NCI-H2227 (cell line): ENCODE results near the gene AGAP2.

Source experiments
- DNase-seq: peaks from one replicate; lab custom pipeline; 2025; ENCODE audit not compliant: unreplicated experiment; lab: John Stamatoyannopoulos, UW

Gene AGAP2

GRCh38 chr12:57754411-57755193 is 16.1 kb upstream of the AGAP2 start, which contains the start of gene MARCHF9:
Gene MARCHF9 (plus strand): TSS chr12:57755103. CDS start chr12:57755529, 426 bp downstream.
- DNase-seq, result peak; percentile 84

DNA sequence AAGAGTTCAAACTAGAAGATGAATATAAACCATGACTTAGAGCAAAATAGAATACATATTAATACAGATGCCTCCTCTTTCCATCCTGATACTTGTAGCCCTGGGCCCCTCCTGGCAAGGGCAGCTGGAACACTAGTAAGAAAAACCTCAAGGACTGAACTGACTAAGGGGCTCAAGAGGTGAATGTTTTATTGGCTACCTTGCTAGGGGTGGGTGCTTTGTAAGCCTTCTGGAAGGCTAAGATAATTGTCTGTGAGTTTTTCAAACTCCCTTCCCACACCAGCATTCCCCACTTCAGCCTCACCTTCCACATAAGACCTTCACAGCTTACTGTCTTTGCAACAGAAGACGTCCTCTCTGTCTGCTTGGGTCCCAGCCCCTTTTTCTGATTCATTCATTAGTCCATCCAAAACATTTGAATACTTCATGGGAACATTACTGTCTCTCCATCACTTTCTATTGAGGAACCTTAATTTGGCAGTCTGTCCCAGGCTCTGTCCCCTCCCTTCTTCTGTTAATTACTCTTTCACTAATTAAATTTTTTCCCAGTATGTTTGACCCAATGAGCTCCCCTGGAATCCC is 15.3 kb upstream of the AGAP2 start:
- DNase-seq, result no peak

GRCh38 chr12:57752668-57753000 is 14.1 kb upstream of the AGAP2 start:
- DNase-seq, result no peak

DNA sequence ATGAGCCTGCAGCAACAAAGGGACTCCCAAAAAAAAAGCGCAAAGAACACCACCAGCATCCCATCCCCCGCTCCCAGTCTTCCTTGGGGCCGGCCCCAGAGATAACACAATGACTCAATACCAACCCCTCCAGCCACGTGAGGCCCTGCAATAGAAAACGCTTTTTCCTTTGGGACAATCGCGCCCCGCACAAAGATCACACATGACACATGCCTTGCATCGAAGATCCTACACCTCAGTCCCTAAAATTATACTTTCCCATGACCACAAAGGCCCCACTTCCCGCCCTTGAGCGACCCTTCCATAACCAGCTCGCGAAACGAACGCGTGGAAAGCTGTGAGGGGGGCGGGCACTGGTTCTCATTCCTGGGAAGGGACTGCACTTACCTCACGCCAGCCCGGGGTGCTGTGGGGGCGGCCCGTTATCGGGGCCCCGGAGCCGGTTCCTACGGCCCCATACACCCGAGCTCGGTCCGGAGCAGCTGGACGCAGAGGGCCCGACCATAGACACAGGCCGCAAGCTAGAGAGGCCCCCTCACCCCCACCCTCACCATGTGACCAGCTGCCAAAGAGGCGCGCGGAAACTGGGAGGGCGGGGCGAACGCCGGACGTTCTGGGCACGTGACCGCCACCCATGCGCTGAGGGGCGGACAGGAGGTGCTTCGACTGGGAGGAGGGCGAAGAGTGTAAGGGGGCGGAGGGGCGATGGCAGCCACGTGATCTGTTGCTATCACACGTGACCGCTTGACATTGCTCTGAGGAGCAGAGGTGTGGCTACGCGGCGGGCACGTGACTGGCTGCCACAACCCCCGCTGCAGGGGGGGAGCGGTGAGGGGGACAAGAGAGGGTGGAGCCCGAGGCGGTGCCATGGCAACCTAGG is 13.5 kb upstream of the AGAP2 start, which contains the start of gene CDK4:
Gene CDK4 (minus strand): TSS at position 523 of the 880 bp plus-strand sequence. CDS start 593 bp downstream, outside the sequence.
- peak; percentile 98 for DNase-seq

GRCh38 chr12:57751432-57751787 is 12.9 kb upstream of the AGAP2 start:
- DNase-seq, result no peak

GRCh38 chr12:57750561-57751431 is 12.3 kb upstream of the AGAP2 start:
- DNase-seq, result no peak

GRCh38 chr12:57749061-57749460 is 10.5 kb upstream of the AGAP2 start:
- no peak for DNase-seq

DNA sequence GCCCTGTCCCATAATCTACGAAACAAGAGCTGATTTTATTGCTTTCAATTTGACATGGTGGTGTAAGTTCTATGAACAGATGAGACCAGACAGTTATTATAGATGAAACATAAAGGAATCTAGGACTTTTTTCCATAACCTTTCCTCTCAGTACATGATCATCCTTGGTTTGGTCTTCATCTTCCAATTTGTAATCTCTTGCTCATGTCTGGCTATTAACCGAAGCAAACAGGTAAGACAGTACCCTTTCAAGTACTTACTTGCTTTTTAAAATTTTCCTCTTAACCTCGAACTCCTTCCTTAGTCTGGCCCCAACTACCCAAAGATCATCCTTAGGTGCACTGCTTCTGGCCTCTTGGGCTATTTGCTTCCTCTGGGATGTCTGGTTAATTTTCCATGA is 7.5 kb upstream of the AGAP2 start:
- DNase-seq, result no peak

DNA sequence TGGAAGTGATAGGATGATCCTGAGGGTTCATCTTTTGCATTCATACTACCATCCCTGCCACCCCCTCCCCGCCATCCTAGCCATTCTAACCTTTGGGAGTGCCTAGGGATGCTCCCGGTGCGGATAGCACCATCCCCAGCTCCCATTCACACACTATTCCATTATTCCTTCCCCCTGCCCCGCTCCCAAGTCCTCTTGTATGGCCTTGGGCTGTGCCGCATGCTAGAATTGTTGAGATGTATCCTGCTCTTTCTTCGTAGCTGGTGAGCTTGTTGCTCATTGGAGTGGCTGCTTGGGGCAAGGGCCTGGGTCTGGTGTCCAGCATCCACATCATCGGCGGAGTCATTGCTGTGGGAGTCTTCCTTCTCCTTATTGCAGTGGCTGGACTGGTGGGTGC is 6.9 kb upstream of the AGAP2 start:
- DNase-seq, result no peak

DNA sequence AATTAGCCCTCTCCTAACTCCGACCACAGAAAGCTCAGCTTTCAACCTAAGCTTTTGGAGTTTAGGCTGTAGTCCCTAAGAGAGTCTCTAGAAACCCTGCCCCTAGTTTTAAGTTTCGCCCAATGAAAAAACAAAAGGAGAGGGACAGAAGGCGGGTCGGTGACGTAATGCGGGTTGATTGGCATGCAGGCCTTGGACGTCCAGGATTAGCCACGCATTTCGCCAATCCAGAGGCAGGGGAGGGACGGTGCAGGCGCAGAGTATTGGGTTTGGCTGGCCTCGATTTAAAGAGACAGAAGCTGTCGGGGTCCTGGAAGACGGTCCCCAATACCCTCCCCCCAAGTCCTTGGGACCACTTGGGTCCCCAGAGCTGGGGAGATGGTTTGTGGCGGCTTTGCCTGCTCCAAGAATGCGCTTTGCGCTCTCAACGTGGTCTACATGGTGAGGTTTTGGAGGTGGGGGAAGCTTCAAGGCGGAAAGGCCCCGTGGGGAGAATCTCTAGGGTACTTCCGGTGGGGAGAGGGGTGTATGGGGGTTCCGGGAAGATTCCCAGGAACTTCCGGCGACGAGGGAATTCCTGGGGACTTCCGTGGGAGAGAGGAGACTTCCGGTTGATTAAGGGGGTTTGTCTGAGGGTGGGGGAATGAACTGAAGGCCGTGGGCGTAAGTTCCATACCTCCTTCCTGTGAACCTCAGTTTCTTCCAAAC is 6.4 kb upstream of the AGAP2 start, which contains the start of gene TSPAN31:
Gene TSPAN31 (plus strand): TSS at position 263 of the 708 bp plus-strand sequence. CDS start 116 bp downstream, at position 379.
- DNase-seq, result peak; percentile 95

DNA sequence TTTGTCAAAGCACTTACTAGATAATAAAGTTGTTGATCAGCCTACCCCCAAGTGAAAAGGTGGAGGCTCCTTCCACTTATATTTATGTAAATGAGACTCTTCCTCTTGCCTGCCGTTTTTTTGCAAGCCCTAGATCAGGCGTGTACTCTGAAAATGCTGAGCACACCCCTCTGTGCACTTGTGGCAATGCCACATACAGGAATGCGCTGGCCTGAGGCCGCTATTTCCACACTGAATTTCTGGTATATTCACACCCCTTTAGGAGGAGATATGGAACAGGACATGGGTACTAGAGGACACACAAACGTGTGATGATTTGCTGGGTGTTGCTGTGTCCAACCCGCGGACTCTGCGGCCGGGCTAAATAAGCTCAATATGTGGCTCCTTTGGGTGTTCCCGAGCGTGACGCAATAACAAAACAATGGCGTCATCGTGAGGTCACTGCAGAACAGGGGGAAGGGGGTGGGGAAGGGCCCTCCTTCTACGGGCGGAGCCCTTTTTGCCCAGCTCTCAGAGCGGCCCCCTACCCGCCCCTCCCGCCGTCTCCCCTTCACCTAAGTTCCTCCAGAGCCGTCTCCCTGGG is 5.7 kb upstream of the AGAP2 start:
- peak; percentile 91 for DNase-seq

DNA sequence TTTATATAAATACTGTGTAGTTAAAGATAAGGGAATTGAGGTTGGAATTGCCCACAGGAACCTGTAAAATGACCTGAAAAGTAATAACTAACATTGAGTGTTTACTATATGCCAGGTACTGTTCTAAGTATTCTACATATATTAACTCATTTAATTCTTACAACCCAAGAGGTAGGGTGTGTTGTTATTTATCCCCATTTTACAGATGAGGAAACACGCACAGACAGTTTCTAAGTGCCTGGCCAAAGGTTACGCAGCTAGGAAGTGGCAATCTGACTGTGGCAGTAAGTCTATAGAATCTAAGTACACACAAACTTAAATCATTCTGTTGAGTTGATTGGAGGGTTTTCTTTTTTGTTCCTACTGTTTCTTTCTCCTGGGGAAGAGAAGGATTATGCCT is 5.2 kb upstream of the AGAP2 start:
- no peak for DNase-seq

DNA sequence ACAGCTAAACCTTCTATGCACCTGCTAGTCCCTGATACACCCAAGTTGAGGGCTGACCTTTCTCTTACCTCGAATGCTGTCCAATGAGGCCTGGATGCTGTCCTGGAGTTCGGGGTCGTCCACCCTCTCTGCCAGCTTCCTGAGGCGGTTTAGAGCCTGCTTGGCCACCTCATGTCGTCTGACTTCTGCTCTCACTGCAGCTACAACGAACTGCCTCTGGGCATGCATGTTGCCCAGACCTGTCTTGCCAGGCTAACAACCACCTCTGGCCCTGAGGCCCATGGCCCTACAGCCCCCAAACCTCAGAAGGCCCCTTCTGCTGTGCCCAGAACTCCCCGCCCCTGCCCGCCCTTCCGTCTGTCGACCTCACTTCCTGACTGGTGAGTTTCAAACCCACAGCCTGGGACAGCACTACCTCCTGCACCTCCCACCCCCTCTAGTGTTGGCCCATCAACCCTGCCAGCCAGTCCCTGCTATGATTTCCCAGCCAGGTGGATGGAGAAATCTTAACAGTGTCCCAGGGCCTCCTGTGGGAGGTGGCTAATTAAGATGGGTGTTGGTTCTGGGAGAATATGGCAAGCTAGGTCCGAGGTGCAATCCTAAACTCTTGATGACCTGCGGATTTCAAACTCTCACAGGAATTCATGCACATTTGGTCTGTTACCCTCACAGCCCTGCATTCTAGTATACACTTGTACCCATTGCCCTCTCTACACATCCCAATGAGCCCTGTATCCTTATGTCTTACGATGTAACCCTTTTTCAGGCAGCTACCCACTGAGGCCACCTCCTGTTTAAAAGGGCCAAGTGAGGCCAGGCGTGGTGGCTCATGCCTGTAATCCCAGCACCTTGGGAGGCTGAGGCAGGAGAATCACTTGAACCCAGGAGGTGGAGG is 3.5 kb upstream of the AGAP2 start:
- no peak for DNase-seq

DNA sequence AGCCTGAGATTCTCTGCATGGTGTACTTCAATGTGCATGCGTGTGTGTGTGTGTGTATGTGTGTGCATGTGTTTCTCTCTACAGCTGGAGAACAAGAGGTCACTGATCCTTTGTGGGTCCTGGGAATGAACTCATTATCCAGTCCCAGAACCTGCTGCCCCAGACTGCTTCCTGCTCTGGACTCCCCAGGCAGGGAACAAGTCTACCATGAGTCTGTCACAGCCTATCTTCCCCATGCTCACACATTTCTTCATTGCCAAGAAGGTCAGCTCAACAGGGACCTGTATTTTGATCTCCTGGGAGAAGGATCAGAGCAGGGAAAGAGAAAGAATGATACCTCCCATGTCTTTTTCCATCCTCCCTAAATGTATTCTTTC is 2.9 kb upstream of the AGAP2 start:
- DNase-seq, result peak; percentile 53

DNA sequence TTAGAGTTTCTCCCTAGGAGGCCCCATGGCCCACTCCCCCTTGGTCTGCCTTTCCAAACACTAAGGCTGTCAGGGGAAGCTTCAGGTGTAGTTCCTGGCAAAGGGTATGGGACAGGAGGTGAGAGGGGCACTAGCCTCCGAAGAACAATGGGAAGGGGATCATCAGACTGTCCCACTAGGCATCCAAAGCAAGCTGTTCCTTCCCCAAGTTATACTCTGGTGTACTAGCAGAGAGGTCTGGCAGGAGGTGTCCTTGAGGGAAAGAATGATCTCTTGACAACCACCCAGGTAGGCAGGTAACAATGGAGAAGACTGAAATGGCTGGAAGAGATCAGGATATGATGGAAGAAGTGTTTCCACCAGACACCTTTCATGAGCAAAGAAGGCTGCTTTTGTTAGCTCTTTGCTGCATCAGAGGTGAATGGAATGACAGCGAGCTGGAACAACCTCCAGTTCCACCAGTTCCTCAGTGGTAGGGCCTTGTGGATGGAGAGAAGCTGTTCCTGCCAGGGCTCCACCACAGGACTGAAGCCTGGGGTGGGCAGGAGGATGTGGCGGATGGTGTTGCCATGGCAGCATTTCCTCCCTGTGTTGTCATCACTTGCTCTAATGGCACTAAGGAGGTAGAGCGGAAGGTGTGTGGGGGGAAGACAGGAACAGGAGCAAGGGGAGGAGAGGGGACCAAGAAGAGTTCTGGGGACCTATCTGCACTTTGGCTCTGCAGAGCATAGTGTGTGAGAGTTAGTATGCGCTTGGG is 2.3 kb upstream of the AGAP2 start:
- DNase-seq, result peak; percentile 53

- no peak for DNase-seq
These were observed 1.5 kb upstream of the AGAP2 start for GRCh38 chr12:57739914-57740538.

DNA sequence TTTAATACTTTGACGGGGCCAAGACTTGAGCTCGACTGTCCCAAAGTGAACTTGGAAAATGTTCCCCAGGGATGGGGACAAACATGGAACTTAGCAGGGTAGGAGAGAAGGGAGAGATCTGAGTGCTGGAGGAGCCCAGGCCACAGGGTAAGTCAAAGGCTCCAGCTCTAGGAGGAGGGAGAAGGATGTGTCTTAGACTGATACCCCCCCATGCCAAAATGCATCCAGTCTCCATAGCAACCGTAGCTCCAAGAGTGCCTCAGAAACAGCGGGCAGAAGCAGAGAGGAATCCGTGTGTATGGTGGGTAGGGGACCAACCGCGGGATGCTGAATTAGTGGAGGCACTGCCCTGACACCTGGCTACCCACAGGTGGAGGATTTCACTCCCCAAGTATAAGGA is 845 bp upstream of the AGAP2 start:
- DNase-seq, result peak; percentile 30
